NCI-H2081 (cell line): Measurements from ENCODE around the gene MPP1.
A peak's percentile ranks its signal among the peaks of the same experiment; 100 is the strongest.

Source experiments
- DNase-seq, 2 experiments: peaks; one replicate each; lab custom pipeline; 2025; lab: John Stamatoyannopoulos, UW

Gene MPP1

GRCh38 chrX:154775419-154776349 lies 29.6 kb downstream of the MPP1 start:
- DNase-seq: no peak

GRCh38 chrX:154774622-154775021 lies 30.7 kb downstream of the MPP1 start:
- DNase-seq: no peak

- DNase-seq: peak; percentile 86 to 91
These were observed 42.6 kb downstream of the MPP1 start, which contains the start of gene DKC1 for GRCh38 chrX:154762537-154763296. TSS of gene DKC1 (plus strand) at chrX:154762864. CDS start at chrX:154762966, 102 bp downstream.

GRCh38 chrX:154761977-154762536 lies 43.2 kb downstream of the MPP1 start:
- peak; percentile 35 to 59 for DNase-seq

GRCh38 chrX:154758696-154759095 lies 46.6 kb downstream of the MPP1 start:
- DNase-seq: no peak

- DNase-seq: no peak
These were observed 53.5 kb downstream of the MPP1 start for GRCh38 chrX:154751669-154752271.

- no peak for DNase-seq
These were observed 54.0 kb downstream of the MPP1 start for GRCh38 chrX:154751203-154751668.

- no peak for DNase-seq
These were observed 54.7 kb downstream of the MPP1 start, which contains the start of gene GAB3 for GRCh38 chrX:154750301-154751202. TSS of gene GAB3 (minus strand) at chrX:154751077. CDS start at chrX:154751025, 52 bp downstream.

- DNase-seq: no peak
These were observed 55.4 kb downstream of the MPP1 start for GRCh38 chrX:154749856-154750255.

- DNase-seq: peak; percentile 49 to 60
These were observed 56.5 kb downstream of the MPP1 start for GRCh38 chrX:154748712-154749339.

- no peak for DNase-seq
These were observed 62.7 kb downstream of the MPP1 start for GRCh38 chrX:154742613-154743012.

- no peak for DNase-seq
These were observed 65.3 kb downstream of the MPP1 start for GRCh38 chrX:154739952-154740465.

- no peak for DNase-seq
These were observed 67.1 kb downstream of the MPP1 start for GRCh38 chrX:154738011-154738738.

- DNase-seq: no peak
These were observed 68.1 kb downstream of the MPP1 start for GRCh38 chrX:154737136-154737535.

- DNase-seq: no peak
These were observed 69.4 kb downstream of the MPP1 start for GRCh38 chrX:154735695-154736393.

- no peak for DNase-seq
These were observed 71.1 kb downstream of the MPP1 start for GRCh38 chrX:154734061-154734781.

- DNase-seq: no peak
These were observed 72.2 kb downstream of the MPP1 start for GRCh38 chrX:154733066-154733425.

- DNase-seq: no peak
These were observed 72.7 kb downstream of the MPP1 start for GRCh38 chrX:154732421-154733065.
